Activated naive CD4-positive, alpha-beta T cell treated with anti-CD3 and anti-CD28 coated beads, Interleukin-2, amount 10 ng/mL, durations not matched to agents 5 hours and 36 hours (primary cell): ENCODE measurements around the gene C1GALT1C1. TPM values are rescaled to one million over a fixed set of nuclear protein-coding genes. Genes with fewer than 3 reads are reported as not detected.

Experiments used
- total RNA-seq, 2 experiments: library from RNA; stranded (reverse); gene quantifications; one replicate each; pipeline ENCODE4 v1.2.3, GENCODE V29; 2021

The C1GALT1C1 gene
- total RNA-seq, result 10 to 100 TPM; 28.8 to 30.2 TPM

GRCh38 chrX:120629667-120630537 lies at the start of gene C1GALT1C1:
Gene C1GALT1C1, minus strand, starts transcription at chrX:120630054. Its CDS starts 2,888 bp downstream, at chrX:120627166.

DNA sequence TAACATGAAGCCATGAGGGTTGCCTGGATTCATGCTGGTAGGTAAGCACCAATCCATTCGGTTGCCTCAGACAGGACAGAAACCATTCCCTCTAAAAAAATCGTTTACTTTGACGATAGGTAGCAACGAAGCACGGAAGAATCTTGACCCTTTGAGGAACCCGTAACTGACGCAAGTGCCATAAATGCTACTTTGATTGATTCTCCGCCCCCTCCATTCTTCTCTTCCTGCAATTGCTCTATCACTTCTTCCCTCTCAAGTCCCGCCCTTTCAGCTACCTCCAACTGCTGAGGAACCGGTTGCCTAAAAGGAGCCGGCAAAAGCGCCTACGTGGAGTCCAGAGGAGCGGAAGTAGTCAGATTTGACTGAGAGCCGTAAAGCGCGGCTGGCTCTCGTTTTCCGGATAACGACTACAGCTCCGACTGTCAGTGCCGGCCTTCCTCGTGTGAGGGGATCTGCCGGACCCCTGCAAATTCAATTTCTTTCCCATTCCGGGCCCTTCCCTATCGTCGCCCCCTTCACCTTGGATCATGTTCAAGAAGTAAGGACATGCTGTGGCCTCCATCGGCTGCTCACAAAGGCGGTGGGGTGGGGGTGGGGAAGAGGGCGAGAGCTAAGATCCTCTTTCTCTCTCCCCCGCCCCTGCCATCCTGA lies 26.0 kb downstream of the C1GALT1C1 start, which contains the start of gene MCTS1:
MCTS1 (plus strand) TSS at position 395 of the 654 bp plus-strand sequence; CDS start at position 531, 136 bp downstream.

Other genes starting within 250 kb of the C1GALT1C1 start
- 10 to 100 TPM; 46.1 to 47.5 TPM for gene LAMP2, start 160.8 kb downstream of the C1GALT1C1 start, total RNA-seq
- 10 to 100 TPM; 45.3 to 48.3 TPM for gene CUL4B, start 69.1 kb downstream of the C1GALT1C1 start, total RNA-seq
- 10 to 100 TPM; 43.8 to 49.3 TPM for gene MCTS1, start 26.0 kb downstream of the C1GALT1C1 start, total RNA-seq
- not detected for gene CT47B1, start 245.8 kb upstream of the C1GALT1C1 start, total RNA-seq